Measurements from ENCODE around the gene STRADB. TPM values are rescaled to one million over a fixed set of nuclear protein-coding genes. Genes with fewer than 3 reads are reported as not detected.

The STRADB gene
- total RNA-seq, 1 experiment from 2014 or later, result 17.4 TPM

- DNase-seq (ENCODE audit: low read depth, low spot score), result no peak
- Histone ChIP-seq H3K27ac (ENCODE audit: low read depth, low read length) (no peak overlapping the region), H3K4me2 (ENCODE audit: low read length) (no peak overlapping the region), H3K79me2 (ENCODE audit: insufficient read depth, low read length) (no peaks in the 10 kb centered on the region), H4K20me1 (ENCODE audit: insufficient read depth) (no peaks in the 10 kb centered on the region), H2AFZ (ENCODE audit: low read depth, low read length, poor library complexity, severe bottlenecking) (no peak overlapping the region), H3K4me3 (replicated peaks in 1 of 2; ENCODE audit: low read depth in 1 of 2, low read length in 2 of 2) (no peak overlapping the region), H3K9ac (ENCODE audit: low read length) (no peak overlapping the region), H3K9me3 (ENCODE audit: control insufficient read depth in 1 of 2, insufficient read depth in 1 of 2, low read depth in 1 of 2, low read length in 2 of 2) (no peaks in the 10 kb centered on the region), H3K36me3 (ENCODE audit: control insufficient read depth in 1 of 2, insufficient read depth in 2 of 2, low read length in 2 of 2) (no peaks in the 10 kb centered on the region), H3K27me3 (ENCODE audit: insufficient read depth, low read length) (no peaks in the 10 kb centered on the region), H3K4me1 (ENCODE audit: control insufficient read depth in 1 of 2, insufficient read depth in 2 of 2, low read length in 2 of 2) (no peaks in the 10 kb centered on the region), H3K9me2 (ENCODE audit: insufficient read depth) (no peaks in the 10 kb centered on the region)
- intact Hi-C loops (cut with micrococcal nuclease), result no loop called here
- BruUV-seq (replicated peaks), result no TSS peak
- TF ChIP-seq SRF (IDR thresholded peaks at IDR 0.05; ENCODE audit: low read depth) (no peak), CBX3 (IDR thresholded peaks at IDR 0.05; ENCODE audit: low read depth) (no peak), SIN3A (IDR thresholded peaks at IDR 0.05; ENCODE audit: low read depth) (no peak), POLR2AphosphoS5 (IDR thresholded peaks at IDR 0.05; ENCODE audit: low read depth, low read length) (no peak), REST (IDR thresholded peaks at IDR 0.05; ENCODE audit: low read depth) (no peak), POLR2A (IDR thresholded peaks at IDR 0.05; ENCODE audit: borderline replicate concordance, extremely low read depth, insufficient read depth, insufficient read length) (no peak), FOSL1 (IDR thresholded peaks at IDR 0.05; ENCODE audit: low read depth) (no peak), ZNF274 (IDR thresholded peaks at IDR 0.05; ENCODE audit: low read depth, low read length) (no peak), YY1 (IDR thresholded peaks at IDR 0.05; ENCODE audit: extremely low read depth, insufficient replicate concordance, low read depth, low read length) (no peak), EGR1 (IDR thresholded peaks at IDR 0.05; ENCODE audit: low read depth) (no peak), EZH2phosphoT487 (IDR thresholded peaks at IDR 0.05; ENCODE audit: borderline replicate concordance) (no peak), RAD21 (IDR thresholded peaks at IDR 0.05; ENCODE audit: low read depth) (no peak), ZFX (IDR thresholded peaks at IDR 0.05) (no peak), ELF1 (IDR thresholded peaks at IDR 0.05; ENCODE audit: borderline replicate concordance, low read depth) (no peak), CEBPB (IDR thresholded peaks at IDR 0.05; ENCODE audit: low read depth) (no peak), EZH2 (IDR thresholded peaks at IDR 0.05) (no peak), CTCF (IDR thresholded peaks at IDR 0.05 in 2 of 3, conservative IDR thresholded peaks at IDR 0.05 in 1 of 3; ENCODE audit: borderline replicate concordance in 1 of 3, insufficient read depth in 1 of 3, low read depth in 2 of 3, low read length in 2 of 3) (no peak), JUND (IDR thresholded peaks at IDR 0.05) (no peak), ZBTB33 (IDR thresholded peaks at IDR 0.05; ENCODE audit: extremely low read depth, insufficient replicate concordance, low read length) (no peak)
- TF ChIP-seq, protein P1, sequence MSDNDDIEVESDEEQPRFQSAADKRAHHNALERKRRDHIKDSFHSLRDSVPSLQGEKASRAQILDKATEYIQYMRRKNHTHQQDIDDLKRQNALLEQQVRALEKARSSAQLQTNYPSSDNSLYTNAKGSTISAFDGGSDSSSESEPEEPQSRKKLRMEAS (IDR thresholded peaks at IDR 0.05), result no peak
- ChIA-PET CTCF (no interaction called here), RAD21 (ENCODE audit: low non-redundant PET in 1 of 2, low total read pairs in 2 of 2, uncharacterized antibody in 2 of 2, unreplicated experiment in 2 of 2) (no interaction called here), POLR2A (no interaction called here)
- ATAC-seq, result no peak
These were observed 38.8 kb downstream of the STRADB start for GRCh38 chr2:201490291-201490690.

Data from HCT116 (cell line).